C4-2B (cell line): ENCODE measurements around the gene THOP1.

ENCODE experiments used
- H3K27ac ChIP-seq: fragments of 450-650 bp; 2 replicates; pipeline ENCODE4 v1.5.1; 2017
- ZFX ChIP-seq: fragments of 450-650 bp; IDR thresholded peaks from 2 replicates; pipeline ENCODE4 v1.6.1; 2017
- TF ChIP-seq, protein P1 (sequence below): fragments of 450-650 bp; conservative IDR thresholded peaks from 2 replicates; pipeline ENCODE4 v1.5.1; 2017; ENCODE audit warnings: mild to moderate bottlenecking

The THOP1 gene

DNA sequence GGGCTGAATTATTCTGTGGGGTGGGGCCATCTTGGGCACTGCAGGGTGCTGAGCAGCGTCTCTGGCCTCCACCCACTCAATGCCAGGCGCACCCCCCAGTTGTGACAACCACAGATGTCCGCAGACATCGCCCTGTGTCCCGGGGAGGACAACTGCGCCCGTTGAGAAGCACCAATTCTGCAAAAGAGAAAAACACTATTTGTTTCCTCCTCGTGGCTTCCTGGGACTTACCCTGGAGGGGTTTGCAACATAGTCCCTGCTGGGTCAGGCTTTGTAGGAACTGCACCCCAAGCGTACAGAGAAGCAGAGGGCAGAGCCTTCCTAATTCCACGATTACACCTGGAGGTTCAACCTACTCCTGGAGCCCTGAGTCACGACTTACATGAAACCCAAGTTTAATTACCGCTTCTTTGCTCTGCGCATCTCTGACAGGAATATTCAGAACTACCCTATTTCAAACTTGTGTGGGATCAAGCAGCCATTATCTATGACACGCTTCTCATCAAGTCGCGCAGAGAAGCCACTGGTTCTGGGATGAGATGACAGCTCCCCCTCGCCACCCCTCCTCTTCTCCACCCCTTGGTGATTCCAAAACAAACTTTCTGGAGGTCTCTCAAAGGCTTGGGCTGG is 34.4 kb upstream of the THOP1 start:
- no peak overlapping the region for H3K27ac ChIP-seq
- TF ChIP-seq, protein P1, sequence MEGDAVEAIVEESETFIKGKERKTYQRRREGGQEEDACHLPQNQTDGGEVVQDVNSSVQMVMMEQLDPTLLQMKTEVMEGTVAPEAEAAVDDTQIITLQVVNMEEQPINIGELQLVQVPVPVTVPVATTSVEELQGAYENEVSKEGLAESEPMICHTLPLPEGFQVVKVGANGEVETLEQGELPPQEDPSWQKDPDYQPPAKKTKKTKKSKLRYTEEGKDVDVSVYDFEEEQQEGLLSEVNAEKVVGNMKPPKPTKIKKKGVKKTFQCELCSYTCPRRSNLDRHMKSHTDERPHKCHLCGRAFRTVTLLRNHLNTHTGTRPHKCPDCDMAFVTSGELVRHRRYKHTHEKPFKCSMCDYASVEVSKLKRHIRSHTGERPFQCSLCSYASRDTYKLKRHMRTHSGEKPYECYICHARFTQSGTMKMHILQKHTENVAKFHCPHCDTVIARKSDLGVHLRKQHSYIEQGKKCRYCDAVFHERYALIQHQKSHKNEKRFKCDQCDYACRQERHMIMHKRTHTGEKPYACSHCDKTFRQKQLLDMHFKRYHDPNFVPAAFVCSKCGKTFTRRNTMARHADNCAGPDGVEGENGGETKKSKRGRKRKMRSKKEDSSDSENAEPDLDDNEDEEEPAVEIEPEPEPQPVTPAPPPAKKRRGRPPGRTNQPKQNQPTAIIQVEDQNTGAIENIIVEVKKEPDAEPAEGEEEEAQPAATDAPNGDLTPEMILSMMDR: no peak
- no peak for TF ChIP-seq ZFX

DNA sequence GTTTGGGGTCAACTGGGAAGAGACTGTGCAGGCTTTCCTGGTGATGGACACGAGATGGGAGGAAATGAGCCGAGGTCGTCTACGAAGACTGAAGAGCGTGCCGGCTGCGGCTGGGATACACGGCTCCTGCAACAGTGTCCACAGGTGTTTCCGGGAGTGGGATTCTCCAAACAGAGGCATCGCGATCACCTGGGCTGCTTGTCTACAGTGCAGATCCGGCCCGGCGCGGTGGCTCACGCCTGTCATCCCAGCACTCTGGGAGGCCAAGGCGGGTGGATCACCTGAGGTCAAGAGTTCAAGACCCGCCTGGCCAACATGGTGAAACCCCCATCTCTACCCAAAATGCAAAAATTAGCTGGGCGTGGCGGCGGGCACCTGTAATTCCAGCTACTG is 33.9 kb upstream of the THOP1 start:
- no peak overlapping the region for H3K27ac ChIP-seq
- no peak for TF ChIP-seq ZFX
- TF ChIP-seq, protein P1: no peak

DNA sequence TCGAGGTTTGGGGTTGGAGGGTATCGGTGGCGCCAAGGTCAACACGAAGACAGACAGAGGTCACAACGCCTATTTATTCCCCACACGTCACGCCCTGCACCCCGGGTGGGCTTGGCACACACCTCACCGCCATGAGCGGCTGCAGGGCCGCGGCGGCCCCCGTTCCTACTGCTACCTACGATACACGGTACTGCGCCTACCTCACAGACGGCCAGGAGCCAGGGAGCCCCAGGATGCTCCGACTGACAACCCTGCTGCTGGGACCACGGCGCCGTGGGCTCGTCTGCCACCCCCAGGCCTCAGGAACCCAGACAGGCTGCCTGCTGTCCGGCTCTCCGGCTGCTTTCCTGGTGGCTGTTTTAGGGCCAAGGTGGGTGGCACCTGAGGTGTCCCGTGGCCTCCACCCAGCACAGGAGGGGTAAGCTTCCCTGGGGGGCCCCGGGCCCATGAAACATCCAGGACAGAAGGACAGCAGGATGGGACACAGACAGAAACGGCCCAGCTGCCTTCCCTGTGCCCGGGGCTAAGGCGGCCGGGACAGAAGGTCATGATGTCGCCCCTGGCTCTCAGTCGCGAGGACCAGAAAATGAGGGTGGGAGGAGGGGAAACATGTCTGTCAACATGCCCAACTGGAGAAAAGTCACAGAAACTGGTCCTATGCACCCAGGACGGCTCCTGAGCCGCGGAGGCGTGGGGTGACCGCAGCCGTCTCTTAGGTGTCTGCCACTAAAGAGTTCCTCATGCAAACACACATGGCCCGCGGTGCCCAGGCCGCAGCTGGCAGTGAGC is 30.4 kb upstream of the THOP1 start:
- no peak for TF ChIP-seq ZFX
- TF ChIP-seq, protein P1: no peak

DNA sequence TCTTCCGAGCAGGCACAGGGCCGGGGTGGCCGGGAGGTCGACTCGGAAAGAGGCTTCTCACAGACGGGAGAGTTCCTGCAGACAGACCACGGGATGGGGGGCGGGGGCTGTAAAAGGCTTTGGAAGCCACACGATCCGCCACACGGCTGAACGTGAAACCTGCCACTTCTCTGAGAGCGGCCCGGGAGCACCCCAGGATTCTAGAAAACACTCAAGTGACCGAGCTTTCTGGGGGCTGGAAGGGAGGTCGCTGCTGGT is 29.9 kb upstream of the THOP1 start:
- TF ChIP-seq, protein P1: no peak
- no peak for TF ChIP-seq ZFX
- no peak overlapping the region for H3K27ac ChIP-seq

More for the DNA sequence above, 30.4 kb upstream of the THOP1 start:
- no peak overlapping the region for H3K27ac ChIP-seq

DNA sequence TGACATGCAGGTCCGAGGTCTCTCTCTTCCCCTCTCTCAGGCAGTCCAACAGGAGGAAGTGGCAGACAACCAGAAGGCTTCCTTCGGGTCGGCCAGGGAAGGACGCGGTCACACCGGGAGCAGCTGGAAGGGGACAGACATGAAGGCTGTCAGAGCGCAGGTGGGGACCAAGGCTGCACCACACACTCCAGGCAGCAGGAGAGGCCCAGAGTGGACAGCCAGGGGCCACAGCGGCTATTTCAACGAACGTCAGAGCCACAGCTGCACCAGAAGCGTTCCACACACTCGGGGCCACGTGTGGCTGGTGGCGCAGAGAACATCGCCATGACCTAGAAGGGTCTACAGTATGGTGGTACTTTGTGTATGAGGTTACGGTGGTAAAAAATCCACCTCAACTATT is 29.5 kb upstream of the THOP1 start:
- TF ChIP-seq, protein P1: no peak
- no peak for TF ChIP-seq ZFX
- no peak overlapping the region for H3K27ac ChIP-seq

DNA sequence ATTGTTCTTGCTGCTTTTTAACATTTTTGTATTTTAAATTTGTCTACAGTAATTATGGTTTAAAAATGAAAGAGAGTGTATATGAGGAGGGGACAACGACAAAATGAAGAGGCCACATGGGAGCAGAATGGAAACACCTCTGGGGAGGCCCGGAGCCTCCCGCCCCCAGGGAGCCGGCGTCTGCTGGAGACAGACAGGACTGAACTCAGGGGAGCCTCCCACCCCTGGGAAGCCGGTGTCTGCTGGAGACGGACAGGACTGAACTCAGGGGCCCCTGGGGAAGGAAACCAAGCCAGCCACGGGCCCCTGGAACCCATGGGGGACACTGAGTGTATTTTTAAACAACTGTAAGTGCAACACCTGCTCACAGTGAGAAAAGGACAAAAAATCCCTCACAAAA is 28.8 kb upstream of the THOP1 start:
- TF ChIP-seq, protein P1: no peak
- no peak for TF ChIP-seq ZFX
- no peak overlapping the region for H3K27ac ChIP-seq

DNA sequence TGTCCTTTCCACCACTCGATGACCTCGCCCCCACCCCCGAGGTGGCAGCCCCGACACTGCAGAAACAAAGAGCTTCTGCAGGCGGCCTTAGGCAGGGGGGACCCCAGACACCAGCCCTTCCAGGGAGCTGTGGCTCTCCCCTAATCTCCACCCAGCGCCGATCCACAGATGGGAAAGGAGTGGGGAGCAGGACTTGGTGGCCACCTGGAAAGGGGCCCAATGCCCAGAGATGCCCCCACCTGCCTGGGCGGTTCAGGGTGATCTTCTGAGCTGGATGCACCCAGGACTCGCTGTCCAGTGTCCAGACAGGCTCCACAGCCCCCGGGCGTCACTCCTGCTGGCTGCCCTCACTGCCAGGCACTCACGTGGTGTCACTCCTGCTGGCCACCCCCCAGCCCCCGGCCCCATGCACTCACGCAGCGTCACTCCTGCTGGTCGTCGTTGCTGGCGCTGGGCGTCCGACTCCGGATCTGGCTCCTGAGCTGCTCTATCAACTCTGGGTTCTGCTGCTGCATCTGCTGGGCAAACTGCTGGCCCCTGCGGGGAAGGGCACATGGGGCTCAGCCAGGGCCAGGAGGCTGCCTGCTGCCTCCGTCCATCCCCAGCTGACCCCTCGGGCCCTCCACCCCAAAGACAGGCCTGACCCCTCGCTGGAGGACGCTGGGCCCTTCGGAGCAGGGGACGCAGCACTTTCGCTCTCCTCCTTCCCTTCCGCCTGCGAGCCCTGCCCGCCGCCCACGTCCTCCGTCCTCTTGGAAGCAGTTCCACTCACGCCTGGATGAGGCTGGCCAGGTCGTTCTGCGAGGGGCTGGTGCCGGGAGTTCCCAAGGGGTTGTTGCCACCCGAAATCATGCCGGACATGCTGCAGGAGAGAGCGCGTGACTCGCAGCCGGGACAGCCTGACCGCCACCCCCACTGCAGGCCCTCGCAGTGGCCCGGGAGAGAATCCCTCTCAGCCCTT is 28.1 kb upstream of the THOP1 start:
- no peak overlapping the region for H3K27ac ChIP-seq
- TF ChIP-seq, protein P1: no peak
- TF ChIP-seq ZFX: no peak
